GM21737 (cell line): ENCODE results near the gene GGACT.

Source experiments
- ATAC-seq: cut with Tn5 transposase; IDR thresholded peaks from one replicate; pipeline ENCODE4 v1.9.1; 2021; ENCODE audit warnings: mild to moderate bottlenecking, moderate library complexity; ENCODE audit not compliant: unreplicated experiment

The GGACT gene

DNA sequence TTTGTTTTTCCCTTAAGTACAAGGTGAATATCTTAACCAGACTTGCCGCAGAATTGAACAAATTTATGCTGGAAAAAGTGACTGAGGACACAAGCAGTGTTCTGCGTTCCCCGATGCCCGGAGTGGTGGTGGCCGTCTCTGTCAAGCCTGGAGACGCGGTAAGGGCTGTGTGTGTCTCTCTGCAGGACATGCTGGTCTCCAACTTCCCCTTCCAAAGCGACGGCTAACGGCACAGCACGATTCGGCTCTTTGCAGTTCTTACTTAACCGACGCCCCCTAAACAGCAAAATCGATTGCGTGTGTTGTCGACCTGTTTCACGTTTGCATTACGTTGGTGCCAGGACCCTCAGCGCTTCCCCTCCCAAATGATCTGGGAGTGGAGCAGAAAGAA lies 73.2 kb downstream of the GGACT start:
- no peak for ATAC-seq

DNA sequence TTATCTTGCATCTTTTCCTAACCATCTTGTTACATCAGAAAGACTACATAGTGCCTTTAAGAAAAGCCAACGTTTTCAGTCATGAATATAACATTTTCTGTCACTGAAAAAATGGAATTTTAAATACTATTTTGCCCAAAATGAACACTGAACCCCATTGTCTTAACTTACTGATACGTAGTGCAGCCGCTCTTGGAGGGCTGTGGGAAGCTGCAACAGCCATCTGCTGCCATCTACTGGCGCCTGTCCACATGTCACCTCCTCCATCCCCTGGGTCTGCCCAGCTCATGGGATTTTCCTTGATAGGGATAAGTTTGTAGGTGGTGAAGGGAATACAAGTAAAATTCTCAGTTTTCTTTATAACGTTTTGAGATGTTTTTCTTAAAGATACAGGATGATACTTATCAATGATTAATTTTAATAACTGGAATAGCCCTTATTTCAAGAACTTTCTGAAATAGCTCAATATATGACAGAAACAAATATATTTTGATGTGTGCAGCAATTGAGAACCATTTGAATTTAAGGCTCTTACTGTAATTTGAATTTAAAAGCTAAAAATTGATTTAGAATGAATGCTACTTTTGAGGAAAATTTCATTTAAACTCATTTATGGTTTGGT lies 73.7 kb downstream of the GGACT start:
- ATAC-seq: peak; percentile 88

DNA sequence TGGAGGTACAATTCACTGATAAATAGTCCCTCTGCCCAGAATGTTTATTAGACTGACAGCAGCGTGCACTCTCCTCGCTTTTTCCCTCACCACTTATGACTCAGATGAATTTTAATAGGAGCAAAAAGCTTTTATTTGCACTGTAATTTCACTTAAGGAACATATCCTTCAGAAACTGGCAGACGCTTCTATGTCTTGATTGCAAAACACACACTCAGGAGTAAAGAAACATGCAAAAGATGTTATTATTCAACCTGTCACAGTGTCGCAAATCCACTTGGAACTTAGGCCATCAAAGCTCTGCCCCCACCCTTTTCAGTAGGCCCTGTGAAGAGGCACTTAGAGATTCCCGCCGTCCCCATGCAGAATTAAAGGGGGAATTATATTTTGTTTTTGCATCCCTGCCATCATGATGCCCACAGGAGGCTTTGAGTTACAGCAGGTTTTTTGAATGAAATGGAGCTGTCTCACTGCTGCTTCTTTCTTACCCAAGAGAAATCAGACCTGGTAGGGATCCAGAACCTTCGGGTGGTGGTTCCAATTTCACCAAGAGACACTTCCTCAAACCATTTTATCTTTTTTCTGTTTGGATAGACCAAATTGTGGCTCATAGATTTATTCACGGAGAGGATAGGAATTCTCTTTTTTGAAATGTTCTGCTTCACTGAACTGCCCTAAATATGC lies 74.5 kb downstream of the GGACT start:
- no peak for ATAC-seq

DNA sequence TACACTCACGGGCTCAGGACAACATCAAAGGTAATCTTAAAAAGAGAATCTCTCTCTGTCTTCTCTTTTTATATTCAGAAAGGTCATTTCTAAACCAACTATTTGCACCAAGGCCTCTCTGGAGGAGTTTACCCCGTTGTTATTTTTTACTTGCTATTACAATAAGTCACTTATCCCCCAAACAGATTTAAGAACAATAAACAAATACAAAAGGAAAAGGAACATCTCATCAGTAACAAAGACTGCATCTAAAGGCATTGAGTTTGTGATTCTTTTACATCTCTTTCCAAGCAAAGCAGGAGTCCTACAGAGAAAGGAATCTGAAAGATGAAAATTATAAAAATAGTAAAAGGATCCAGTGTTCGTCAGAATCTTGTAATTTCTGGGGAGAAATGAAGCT lies 75.4 kb downstream of the GGACT start:
- no peak for ATAC-seq

DNA sequence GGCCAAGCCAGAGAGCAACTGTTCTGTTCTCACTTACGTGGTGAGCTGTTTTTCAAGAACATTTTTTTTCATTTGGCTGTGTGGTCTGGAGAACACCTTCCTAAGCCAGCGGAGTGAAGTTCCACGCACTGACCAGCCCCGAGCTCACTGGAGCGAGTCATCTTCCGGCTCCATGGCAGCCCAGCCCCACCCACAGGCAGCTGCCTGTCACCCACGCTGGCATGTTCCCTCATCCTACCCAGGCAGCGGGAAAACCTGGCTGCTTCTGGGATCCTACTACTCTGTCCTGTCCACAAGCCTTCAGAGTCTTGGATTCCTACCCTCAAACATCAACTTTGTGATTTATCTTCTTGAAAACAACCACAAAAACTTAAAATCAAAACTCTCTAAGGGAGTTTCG lies 76.2 kb downstream of the GGACT start:
- no peak for ATAC-seq

DNA sequence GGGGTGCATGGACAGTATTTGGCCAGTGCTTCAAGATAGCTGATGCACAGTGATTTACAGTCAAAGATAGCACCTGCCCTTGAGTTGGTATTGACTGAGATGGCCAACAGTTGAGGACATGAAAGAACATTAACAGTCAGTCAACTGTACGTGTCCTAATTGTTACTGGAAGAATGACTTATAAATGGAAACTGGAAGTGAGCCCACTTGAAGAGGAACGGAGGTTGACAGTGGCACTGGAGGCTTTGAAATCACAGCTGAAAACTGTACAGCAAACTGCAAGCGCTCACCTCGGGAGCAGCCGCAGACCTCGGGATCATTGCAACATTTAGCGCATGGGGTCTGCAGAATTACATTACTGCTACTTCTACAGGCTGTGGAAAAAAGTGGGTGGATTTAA lies 77.1 kb downstream of the GGACT start:
- ATAC-seq: no peak

DNA sequence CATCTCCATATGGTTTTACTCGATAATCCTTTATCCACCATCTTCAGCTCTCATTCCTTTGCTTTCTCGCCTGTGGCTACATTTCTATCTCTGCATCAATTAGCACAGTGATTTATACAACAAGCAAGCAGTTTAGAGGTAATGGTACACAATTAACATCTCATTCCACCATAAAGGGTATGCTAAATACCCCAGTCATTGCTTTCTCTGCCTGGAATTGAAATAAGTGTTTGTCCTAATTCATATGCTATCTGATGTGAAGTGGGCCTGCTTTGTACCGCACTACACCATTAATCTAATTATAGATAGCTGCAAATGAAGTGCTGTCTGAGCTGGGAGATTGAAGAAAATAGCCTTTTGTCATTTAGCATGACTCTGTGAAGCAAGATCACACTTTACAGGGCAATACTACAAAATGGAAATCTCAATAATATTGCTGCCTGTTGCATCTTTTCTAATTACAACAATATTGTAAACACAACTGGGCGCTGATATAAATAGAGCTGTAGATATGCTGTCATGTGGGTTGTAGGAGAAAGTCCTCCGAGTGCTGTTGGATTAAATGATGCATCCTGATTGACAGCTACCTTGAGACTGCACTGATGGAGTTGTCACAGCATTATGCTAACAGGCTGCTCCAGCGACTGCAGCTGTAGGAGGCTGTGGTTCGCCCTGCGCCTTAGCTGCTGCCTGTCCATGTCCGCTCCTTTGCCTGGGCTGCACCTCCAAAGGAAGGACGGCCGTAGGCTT lies 78.2 kb downstream of the GGACT start:
- ATAC-seq: no peak

DNA sequence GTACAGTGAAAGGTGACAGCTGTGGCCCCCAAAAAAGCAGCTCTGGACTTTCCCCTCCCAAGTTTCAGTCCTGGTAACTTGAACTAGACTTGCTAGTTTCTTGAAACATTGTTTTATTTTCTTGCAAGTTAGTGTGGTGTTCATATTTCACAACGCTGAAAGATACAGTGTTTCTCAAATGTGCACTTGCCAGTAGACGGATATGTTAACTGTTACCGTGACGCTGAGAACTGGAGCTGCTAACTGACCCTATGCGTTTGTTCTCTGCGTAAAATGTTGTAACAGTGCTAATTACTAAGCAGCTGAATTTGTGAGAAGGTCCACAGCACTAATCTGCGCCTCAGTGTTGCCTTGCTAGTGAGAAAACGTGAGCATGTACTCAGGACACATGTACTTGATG lies 79.6 kb downstream of the GGACT start:
- ATAC-seq: no peak

DNA sequence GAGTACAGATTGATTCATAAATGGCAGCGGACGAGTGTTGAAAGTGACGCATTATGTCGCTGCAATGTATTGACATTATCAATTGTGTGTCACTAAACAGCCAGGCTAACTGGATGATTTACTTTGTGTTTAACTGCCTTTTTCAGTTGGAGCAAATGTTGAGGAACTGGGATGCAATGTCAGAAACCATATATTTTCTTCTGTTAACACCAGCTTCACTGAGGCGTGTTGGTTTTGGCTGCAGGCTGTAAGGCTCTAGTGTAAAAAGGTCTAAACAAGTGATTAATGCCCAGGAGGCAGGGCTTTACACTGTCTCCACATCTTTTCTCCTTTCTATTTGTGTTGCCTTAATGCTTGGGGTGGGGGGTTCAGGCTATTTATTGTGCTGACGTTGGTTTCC lies 80.1 kb downstream of the GGACT start:
- ATAC-seq: no peak

DNA sequence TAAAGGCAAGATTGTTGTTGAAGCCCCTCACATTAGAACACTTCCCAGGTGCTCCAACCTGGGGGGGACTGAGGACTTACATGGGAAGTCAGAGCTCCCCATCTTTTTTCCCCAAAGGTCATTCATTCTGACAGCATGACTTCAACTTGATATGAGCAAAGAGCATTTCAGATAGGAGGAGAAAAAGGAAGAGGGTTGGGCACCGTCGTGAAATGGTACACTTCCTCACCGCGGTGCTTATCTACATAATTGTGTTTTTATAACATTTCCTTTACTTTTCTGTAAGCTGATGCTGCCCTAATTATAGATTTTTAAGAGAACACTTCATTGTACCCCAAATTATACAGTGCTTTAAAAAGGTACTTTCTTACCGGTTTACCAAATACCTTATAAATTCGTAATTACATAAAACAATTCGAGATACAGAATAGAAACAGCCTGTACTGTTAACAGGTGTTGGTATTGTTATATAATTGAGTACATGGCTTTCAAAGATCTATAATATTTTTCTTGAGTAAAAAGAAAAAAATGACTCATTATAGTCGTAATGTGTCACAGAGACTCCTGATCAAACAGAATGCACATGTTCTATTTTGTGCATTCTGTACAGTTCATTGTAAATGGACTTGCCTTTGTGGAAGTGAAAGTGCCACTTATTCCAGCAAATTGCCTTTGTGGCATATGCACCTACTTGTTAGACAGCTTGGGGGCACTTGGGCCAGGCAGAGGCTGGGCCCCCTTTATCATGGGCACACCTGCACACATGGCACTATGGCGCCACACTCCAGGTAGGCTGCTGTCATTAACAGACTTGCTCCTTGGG lies 81.8 kb downstream of the GGACT start:
- ATAC-seq: no peak

DNA sequence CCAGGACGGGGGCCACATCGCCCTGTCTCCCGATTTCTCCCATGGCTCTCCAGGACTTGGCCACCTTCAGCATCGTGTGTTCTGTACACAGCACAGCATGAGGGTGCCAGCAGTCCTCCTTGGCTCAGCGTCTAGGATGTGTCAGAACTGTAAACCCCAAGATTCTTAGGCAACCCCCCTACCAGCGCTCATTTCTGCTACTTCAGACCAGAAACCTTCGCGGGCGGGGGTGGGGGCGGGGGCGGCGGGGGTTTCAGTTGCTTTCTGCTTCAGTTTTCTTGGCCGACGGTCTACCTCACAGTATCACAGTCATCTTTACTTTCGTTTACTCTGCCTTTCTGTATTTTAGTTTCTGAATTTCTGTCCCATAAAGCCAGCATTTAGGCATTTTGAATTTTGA lies 82.4 kb downstream of the GGACT start:
- ATAC-seq: no peak

DNA sequence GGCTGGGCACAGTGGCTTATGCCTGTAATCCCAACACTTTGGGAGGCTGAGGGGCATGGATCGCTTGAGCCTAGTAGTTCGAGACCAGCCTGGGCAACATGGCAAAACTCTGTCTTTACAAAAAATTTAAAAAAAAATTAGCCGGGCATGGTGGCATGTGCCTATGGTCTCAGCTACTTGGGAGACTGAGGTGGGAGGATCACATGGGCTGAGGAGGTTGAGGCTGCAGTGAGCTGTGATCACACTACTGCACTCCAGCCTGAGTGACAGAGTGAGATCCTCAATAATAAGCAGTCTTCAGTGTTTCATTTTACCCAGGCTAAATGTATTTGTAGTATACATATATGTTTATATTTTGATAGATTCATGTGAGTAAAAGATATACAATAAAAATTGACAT lies 85.0 kb downstream of the GGACT start:
- ATAC-seq: no peak

DNA sequence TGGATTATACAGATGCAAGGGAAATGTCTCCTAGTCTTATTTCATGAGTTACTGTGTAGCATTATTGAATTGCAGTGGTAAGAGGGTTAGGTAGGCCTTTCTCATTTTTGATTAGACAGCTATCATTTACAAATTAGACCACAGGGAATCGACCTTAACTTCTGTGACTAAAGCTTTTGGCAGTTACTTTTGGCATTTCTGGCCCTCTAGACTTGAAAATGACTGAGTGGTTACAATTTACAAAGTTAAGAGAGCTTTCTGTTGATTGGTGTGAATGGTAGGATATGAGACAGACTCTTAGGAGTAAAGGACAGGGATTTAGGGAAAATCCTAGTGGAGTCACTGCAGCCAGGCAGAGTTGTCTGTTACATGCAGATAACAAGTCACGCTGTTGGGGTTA lies 86.1 kb downstream of the GGACT start:
- no peak for ATAC-seq

DNA sequence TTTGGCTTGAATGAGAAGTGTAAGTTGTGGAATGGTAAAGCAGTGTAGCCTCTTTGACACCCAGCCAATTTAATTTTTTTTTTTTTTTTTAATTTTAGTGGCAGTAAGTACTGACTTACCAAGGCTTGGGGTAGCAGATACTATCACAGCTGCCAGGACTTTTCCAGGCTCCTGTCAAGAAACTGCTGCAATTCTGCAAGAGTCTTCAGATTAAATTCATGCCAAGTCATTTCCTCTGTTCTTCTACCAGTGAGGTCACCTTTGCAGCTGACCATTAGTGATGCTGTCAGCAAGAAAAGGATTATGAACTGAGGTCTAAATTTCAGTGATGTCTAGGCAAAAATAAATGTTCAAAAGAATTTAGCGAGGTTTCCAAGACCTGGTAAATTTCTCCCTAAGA lies 91.2 kb downstream of the GGACT start:
- ATAC-seq: no peak

DNA sequence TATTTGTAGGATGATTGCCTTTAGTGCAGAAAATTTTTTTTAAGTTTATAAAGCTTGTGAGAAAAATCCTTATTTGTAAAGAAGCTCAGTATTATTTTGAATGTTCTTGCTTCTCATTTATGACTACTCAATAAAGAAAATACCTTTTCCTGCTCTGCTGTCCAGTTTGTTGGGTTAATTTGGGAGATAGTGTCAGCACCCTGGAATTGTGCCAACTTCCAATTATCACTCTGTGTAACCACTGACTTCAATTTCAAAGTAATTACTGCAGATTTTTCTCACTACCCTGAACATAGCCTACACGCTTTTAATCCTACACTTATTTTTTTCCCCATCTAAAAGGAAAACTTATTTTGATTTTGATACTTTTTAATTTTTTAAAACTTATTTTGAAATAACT lies 93.1 kb downstream of the GGACT start:
- no peak for ATAC-seq

DNA sequence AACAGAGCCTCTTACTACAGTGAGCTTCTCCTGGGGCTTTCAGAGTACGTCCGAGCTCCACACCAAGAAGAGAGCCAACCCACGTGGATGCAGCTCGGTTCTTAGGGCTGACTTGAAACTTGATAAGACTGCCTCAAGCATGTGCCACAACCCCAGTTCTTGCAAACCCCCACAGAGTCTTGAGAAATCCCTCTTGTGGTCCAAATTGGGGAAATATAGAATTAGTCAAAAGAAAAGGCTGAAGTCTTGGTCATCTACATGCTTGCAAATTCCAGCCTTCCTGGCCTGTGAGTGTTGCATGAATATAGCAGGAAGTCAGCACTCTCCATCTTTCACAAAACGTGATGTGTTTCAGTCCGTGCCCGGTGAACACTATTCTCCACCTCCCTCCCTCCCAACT lies 95.2 kb downstream of the GGACT start:
- no peak for ATAC-seq

DNA sequence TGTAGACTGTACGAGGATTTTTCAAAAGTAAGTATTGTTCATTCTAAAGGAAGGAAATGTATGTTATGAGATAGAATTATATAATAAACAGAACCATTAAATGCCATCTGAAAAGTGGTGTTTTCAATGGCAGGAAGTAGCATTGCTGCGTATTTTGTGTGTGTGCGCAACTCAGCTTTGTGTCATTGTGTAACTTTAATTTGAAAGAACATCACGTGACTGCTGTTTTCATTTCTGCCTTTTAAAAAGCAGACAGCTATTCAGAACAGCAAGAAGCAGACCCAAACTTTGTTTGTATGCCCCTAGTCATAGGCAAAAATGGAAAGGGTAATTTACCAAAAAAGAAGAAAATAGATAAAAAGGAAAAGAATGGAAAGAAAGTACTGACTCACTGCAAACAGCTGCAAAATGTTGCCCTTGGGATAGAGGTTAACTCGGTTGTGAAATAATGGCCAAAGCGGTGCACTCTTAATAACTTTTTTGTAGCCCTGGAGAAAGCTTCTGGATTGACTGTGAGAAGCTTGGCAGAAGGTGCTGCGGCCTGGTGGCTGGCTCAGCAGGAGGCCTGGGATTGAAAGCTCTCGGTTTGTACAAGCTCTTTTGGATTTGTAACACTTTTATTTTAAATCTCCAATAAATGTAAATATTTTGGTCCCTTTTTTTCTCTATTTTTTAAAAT lies 97.3 kb downstream of the GGACT start:
- no peak for ATAC-seq

DNA sequence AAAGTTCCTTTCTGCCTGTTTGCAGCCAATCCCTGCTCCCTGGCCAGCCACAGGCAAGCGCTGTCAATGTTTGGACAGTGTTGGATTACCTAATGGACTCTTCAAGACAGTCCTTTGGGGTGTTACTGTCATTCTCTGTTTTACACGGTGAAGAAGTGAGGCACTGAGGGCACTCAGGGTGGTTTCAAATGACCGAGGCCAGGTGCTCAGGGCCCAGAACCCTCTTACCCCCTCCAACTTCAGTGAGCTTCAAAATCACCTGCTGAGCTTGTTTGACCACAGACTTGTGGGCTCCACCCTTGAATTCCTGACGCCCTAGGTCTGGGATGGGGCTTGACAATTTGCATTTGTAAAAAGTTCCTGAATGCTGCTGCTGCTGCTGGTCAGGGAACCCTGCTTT lies 97.9 kb downstream of the GGACT start:
- ATAC-seq: no peak

DNA sequence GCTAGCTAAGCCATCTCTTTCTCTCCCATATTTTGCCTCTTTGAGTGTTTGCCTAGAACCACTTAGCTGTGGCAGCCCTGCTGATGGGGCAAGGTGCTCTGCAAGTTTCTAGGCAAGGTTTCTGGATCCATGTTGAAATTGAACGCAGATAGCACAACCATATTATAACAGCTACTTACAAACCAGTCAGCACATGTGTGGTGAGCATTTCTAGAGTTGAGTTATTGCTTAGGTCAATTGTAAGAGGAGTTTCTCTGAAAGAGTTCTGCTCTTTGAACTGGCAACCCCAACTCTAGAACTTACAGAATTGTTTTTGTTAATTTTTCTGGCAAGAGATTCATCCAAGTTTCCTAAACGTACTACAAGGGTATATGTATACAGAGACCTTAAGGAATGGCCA lies 103.3 kb downstream of the GGACT start:
- no peak for ATAC-seq

DNA sequence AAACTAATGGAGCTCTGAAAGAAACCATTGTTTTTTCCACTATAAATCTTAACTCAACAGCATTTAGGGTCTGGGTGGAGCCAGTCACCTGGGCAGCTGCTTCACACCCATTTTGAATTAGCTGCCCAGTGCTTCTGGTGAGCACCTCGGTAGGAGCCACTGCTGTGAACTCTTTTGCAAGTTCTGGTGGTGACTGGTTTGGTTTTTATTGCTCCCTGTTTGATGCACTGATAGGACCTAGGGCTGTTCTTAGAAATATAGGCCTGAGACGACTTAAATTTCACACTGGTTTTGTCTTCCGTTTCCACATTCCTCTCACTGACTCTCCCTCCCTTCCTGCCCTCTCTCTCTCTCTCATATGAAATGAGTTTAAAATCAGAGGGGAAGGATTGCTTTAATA lies 103.9 kb downstream of the GGACT start:
- ATAC-seq: no peak

DNA sequence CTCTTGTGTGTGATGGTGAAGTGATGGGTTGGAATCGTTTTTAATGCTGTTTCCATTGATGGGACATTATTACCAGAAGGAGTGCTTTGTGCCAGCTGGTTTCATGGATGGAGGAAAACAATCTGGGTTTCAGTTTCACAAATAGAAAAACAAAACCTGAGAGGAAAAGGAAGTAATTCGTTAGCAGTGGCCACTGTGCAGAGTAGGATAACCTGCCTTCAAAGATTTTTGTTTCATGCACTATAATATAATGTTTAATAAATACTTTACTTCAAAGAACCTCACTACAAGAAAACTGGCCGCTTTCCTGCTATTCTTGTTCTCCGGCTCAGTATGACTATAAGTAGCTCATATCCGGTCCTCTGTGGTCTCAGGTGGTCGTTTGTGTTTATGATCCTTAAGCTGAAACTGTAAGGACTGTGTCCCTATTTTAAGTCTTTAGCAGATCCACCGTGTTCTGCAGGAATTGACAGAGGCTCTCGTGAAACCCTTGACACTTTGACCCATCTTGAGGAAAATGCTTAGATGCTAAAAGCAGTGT lies 104.7 kb downstream of the GGACT start:
- ATAC-seq: no peak
